Islet of Langerhans (tissue), 1 donor: ENCODE measurements around the gene GCHFR.

Source experiments
- FAIRE-seq: peaks from one replicate; lab custom pipeline; 2011; peaks lifted over from hg19 to GRCh38; lab: Jason Lieb, UNC

The GCHFR gene

DNA sequence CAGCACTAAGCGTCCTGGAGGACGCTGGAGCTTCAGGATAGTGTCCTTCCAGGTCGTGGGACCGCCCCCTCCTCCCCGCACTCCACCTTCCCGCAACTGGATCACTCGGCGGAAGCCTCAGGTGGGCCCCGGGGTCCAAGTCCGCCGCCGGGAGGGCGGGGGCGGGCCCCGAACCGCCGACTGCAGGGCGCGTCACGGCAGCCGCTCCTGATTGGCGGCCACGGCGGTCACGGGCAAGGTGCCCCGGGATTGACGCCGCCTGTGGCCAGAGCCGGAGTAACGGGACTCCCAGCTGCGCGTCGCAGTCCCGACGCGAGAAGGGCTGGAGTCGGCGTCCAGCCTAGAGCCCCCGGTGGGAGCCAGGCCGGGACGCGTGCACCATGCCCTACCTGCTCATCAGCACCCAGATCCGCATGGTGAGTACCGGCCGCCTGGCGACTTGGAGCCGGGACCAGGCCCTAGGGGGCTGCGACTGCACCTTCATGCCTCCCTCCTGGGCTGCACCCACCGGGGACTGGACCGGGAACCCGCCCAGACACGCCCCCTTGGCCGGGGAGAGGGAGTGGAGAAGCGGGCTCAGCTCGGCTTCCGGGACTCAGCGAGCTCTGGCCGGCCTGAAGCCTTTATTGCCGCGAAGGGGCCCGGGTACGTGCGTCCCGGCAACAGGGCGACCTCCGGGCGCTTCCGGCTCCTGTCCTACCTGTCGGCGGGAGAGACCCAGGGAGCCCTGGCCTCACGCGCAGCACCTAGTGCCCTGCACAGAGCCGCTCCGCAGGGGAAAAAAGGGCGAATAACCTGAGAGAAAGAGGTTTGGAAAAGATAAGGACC lies at the start of gene GCHFR:
TSS of gene GCHFR (plus strand) at position 268 of the 828 bp plus-strand sequence. CDS start at position 381, 113 bp downstream.
- no peak for FAIRE-seq

DNA sequence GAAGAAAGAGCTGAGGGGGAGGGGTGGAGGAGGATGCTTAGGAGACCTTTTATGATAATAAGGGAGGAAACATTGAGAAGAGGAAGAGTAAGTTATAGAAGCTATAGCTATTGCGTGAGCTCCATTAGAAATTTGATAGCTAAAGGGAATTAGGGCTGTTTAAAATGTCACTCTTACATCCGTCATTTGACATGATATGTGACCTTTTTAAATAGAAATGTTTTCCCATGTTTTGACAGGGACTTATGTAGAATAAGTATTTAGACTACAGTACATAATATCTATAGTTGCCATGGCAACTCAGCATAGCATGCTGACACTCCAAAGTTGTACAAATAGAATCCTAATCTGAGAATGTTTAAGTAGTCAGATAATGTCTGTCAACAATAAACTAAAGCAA lies 49.7 kb upstream of the GCHFR start:
- FAIRE-seq: no peak

DNA sequence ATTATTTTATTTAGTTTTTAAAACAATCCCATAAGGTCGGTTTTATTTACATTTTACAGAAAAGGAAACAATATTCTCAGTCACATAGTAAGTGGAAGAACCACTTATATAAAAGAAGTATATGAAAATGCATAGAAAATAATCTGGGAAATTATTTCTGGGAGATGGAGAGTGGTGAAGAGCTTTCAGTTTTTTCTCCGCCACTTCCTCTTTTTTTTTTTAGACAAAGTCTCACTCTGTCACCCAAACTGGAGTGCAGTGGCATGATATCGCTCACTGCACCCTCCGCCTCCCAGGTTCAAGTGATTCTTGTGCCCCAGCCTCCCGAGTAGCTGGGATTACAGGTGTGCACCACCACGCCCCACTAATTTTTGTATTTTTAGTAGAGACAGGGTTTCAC lies 47.7 kb upstream of the GCHFR start:
- no peak for FAIRE-seq

DNA sequence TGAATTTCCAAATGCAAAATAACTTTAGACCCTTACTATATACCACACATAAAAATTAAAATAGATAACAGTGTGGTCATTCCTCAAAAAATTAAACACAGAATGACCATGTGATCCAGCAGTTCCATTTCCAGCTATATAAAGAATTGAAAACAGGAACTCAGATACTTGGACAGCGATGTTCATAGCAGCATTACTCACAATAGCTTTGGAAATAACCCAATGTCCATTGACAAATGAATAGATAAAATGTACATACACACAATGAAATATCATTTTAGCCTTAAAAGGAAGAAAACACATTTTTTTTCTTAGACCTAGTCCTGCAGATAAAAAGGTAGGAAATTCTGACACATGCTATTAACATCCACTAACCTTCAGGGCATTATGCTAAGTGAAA lies 42.2 kb upstream of the GCHFR start:
- no peak for FAIRE-seq

DNA sequence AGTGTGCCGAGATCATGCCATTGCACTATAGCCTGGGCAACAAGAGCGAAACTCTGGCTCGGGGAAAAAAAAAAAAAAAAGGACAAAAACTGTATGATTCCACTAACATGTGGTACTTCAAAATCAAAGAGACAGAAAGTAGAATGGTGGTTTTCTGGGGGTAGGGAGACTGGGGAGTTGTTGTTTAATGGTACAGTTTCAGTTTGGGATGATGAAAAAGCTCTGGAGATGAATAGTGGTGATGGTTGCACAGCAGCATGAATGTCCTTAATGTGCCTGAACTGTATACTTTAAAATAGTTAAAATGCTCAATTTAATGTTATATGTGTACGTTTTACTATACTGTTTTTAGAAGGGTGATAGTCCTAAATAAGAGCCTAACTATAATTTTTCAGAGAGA lies 41.5 kb upstream of the GCHFR start:
- no peak for FAIRE-seq

DNA sequence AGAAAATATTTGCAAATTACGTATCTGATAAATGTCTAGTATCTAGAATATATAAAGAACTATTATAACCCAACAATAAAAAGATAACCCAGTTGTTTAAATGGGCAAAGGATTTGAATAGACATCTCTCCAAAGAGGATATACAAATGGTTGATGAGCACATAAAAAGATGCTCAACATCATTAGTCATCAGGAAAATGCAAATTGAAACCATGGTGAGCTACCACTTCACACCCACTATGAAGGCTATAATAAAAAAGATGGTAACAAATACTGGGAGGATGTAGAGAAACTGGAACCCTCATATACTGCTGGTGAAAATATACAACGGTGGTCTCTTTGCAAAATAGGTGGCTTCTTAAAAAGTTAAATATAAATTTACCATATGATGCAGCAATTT lies 40.9 kb upstream of the GCHFR start:
- no peak for FAIRE-seq

DNA sequence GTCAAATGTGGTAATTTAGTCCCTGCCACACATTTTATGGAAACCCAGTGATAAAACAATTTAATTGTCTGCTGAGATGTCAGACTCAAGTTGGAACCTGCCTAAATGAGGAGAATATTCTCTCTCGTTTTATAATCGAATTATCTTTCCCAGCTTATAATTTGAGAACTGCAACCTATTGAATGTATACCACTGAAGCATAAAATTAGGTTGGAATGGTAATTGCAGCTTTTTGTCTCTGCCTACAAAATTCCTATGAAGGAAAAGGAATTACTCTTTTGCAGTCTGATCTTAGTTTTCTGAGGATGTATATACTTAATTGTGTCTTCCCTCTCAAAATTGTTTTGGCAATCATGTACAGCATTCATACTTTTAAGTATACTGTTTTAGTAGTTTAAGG lies 39.9 kb upstream of the GCHFR start:
- FAIRE-seq: no peak

DNA sequence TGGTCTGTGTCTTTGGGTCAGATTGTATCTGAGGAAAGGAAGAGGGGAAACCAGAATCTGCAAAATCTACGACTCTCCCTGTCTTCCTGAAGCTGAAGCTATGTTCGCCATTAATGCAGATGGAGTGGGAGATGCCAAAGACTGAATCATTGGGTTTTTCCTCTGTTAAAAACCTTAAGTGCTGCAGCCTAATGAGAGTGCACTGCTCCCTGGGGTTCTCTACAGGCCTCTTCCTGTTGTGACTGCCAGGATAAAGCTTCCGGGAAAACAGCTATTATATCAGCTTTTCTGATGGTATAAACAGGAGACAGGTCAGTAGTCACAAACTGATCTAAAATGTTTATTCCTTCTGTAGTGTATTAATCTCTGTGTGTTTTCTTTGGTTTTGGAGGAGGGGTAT lies 32.8 kb upstream of the GCHFR start:
- FAIRE-seq: no peak

DNA sequence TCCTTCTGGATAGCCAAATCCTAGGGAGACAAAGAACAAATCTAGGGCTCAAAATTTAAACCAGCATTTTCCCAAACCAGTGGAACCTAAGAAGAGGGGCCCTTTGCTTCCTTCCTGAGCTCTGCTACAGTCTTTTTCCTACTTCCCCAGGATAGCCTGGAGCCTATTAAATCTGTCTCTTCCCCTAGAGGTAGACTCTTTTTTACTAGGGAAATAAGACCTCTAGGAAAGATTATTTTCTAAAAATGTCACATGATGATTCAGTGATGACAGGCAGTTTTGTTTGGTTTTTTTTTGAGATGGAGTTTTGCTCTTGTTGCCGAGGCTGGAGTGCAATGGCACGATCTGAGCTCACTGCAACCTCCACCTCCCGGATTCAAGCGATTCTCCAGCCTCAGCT lies 27.3 kb upstream of the GCHFR start:
- FAIRE-seq: no peak

DNA sequence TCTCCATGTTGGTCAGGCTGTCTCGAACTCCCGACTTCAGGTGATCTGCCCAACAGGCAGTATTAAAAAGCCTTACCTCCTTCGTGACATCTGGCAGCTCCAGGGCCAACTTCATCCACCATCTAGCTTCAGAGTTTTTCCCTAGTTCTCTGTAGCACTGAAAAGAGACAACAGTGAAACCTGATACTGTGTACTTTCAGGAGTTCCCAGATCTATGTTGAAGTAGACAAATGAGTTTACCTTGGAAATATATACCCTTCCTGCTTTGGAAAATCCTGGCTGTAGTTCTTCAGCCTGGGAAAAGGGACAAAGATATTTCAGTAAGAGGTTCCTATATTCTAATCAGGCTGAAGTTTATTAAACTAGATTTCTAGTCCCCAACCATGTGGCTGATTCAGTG lies 26.8 kb upstream of the GCHFR start:
- FAIRE-seq: no peak

DNA sequence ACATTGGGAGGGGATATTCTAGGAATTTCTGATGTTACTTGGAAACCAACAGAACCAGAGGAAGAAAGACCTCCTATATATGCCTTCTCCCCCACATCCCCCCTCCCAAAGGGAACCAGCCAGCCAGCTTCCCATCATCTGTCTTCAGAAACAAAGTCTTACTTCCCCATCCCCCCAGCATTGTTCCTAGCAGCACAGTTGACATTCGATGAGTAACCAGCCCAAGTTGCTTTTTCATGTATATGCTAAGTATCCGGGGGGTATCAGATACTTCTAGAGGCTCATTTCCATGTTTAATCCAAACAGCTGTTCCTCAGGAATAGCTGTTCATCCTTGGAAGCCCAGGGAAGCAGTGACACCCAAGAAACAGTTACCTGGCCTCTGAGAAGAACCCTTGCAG lies 24.8 kb upstream of the GCHFR start:
- FAIRE-seq: no peak

DNA sequence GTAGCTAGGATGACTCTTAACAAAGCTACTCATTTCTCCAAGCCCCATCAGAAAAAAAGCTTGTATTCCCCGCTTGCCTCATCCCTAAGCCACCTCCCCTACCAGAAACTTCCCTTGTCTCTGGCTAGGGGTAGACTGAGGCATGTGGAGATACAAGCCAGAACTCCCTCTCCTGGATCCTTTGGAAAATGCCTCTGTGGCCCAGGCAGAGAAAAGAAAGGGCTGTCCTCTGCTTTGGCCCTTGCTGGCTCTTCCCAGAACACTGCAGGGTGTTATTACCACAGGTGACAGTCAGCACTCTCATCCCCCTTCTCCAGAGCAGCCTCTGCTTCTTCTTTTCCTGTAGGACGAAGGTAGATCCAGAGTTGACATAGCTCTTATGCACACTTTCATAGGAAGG lies 24.0 kb upstream of the GCHFR start:
- FAIRE-seq: no peak

DNA sequence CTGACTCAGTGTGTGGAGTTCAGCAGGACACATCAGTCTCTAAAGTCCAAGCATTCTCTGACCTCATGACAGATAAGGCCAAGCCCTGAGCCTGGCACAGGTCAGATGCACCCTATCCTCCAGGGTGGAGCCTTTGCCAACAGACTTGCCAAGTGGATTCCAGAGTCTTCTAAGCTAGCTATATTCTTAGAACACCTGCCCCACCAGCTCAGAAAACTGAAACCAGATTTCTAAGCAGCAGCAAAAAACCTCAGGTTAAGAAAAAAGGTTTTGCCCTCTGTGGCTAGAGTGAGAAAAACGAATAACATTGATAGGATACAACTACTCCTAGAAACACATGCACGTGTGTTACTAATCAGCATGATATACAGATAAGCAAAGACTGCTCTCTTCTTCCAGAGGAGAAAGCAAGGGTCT lies 20.4 kb upstream of the GCHFR start:
- FAIRE-seq: no peak

DNA sequence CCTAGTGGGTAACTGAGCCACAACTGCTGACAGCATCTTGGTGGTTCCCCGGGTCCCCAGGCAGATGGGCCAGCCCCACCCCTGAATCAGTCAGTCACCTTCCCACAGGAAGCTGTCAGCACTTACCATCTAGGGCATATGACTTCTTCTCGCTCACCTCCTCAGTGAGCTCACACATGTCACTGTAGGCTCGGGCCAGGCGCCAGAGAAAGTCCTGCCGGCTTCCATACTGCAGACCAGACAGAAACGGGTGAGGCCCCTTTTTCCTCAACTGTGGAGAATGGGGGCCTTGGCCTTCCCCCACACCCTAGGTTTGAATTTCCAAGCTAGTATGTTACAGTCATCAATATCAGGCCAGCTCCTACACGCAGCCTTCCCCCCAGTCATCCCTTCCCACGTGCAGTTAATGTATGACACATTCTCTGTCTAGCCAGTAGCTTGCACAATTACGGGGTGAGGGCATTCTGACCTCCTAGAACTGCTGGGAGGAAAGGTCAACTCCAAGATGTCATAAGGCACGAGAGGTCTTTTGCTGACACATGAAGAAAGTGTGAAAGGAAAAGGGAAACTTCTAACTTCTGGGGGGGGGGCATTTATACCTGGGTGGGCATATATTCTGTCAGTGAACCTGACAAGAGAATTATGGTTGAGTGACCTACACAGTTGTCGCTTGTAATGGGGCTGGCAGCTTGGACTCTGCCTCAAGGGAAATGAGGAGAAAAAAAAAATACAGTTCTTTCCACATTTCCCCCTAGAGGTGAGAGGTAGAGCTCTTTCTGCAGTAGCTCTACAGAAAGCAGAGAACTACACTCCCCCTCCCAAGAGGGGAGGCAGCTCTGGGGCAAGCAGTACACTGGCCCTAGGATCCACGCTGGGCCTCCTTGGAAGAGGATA lies 19.7 kb upstream of the GCHFR start:
- no peak for FAIRE-seq

DNA sequence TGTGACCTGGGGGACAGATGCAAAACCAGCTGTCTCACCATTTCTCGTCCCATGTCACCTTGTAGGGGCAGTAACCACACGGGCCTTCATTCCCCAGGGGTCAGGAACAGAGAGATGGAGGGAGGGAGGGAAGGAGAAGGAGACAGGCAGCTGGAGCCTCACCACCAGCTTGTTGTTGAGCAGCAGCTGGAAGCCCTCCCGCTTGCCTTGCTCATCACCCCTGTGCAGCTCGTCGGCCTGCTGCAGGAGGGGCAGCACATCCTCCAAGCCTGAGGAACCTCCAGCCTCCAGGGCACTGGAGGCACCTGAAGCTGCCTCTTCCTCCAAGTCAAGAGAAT lies 19.1 kb upstream of the GCHFR start:
- no peak for FAIRE-seq

DNA sequence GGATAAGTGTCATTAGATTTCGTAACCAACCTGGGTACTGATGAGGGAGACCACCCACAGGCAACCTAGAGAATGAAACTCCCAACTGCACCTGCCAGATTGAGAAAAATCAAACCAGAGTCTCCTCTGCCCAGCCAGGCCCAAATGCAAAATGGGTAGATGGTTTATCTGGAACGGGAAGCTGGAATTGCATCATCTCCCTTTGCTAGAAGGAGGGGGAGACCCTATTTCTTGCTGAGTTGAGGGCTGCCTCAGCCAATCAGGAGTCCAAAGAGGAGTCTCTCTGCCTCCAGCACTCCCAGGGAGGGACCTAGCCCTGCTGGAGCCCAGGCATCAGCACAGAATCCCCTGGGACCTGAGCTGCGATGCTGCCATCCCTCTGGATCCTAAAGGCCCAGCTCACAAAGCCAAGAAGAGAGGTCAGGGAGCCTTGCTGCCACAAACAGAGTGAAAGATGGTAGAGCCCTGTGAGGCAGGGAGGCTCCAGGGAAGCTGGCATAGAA lies 16.9 kb upstream of the GCHFR start:
- no peak for FAIRE-seq

DNA sequence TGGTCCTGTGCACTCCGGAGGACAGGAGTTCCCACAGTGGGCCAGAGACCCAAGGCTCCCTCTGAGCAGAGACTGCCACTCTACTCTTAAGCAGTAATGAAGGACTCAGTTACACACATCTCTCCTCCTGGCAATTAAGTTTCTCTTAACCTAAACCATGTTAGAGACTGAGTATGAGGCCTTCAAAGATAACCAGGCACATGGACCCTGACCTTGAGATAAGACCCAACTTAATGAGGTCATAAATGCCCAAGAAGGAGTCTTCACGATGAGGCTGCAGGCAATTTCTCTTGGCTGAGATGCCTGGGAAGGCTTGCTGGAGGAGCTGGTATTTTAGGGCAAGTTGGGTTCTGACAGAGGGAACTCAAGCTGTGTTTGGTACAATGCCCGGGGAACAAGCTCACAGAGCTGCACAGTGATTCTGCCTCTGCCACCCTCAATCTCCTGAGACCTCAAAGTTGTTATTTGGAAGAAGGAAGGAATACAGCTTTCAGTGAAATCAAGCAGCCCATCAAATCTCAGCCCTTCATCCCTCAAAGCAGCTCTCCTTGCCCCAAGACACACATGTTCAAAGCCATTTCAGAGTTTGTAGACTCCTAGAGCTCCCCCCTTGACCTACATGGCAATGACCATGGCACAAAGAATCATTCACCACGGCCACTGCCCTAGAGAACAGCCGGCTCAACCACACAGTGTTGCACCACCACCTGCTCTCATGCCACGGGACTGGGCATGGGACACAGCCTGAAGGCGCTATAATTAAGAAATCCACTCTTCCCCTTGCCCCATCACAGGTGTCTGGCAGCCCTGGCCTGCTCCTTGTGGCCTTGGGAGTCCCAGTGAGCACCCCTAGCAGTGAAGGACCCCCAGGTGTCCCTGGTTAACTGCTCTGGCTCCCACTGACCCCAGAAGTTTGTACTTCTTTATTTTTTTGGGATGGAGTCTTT lies 15.9 kb upstream of the GCHFR start:
- no peak for FAIRE-seq

DNA sequence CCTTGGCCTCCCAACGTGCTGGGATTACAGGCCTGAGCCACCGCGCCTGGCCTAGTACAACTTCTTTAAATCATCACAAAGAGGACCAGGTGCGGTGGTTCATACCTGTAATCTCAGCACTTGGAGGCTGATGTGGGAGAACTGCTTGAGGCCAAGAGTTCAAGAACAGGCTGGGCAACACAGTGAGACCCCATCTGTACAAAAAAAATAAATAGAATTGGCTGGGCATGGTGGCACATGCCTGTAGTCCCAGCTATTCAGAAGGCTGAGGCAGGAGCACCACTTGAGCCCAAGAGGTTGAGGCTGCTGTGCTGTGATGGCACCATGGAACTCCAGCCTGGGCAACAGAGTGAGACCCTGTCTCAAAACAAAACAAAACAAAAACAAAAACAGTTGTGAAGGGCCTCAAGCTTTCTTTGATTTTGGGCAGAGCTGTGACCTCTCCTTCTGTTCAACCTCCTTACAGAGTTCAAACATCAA lies 14.7 kb upstream of the GCHFR start:
- no peak for FAIRE-seq

DNA sequence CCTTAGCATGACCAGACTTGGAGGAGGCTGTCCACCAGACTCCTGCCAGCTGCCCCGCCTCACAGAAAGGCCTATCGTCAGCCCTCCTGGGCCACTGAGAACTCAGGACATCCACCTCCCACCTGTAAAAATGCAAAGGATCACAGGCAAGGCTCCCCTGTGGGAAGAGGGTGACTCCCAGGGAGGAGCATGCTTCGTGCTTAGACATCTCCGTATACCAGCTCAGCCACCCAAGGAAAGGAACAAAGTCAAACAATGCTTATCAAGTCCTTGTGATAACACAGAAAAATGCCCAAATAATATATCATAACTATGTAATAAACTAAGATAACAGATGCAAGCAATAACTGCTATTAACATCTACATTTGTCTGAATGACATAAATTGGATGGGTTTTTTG lies 13.0 kb upstream of the GCHFR start:
- no peak for FAIRE-seq

DNA sequence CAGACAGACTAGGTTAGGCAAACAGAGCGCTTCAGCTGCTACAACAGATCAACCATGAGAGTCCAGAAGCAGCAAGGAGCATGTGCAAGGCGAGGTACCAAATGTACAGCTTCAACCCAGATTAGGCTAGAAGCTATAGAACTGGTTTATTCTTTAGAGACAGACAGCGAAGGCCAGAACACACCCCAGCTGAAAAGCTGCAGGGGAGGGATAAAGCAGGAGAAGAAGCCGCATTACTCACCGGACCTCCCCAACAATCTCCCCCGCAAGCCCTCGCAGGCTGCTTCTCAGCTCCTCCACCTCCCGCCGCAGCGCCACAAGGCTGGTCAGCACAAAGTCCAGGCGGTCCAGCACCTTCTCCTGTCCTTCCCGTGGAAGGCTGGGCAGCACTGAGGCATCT lies 12.1 kb upstream of the GCHFR start:
- FAIRE-seq: no peak

DNA sequence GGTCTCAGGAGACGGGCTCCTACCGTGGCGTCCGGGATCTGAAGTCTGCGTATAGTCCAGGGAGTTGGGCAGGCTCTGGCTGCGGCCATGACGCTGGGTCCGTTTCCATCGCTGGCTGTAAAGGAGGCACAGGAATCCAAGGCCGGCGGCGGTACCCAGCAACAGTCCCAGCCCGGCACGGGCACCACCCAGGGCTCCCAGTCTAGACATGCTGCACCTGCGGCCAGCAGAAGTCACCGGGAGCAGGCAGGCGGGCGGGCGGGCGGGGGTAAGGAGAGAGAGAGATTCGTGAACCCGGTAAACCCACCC lies 9.3 kb upstream of the GCHFR start:
- no peak for FAIRE-seq
